NOMO-1 treated with DMSO at 0.1 percent for 48 hours (cell line): ENCODE data around the gene AUTS2.

Experiments
- DNase-seq: peaks from one replicate; lab custom pipeline; 2025; ENCODE audit not compliant: unreplicated experiment; lab: John Stamatoyannopoulos, UW

Gene AUTS2

GRCh38 chr7:70044981-70045380 is 446.7 kb downstream of the AUTS2 start:
- no peak for DNase-seq

GRCh38 chr7:70047384-70047783 is 449.1 kb downstream of the AUTS2 start:
- DNase-seq = no peak

GRCh38 chr7:70047891-70048448 is 449.7 kb downstream of the AUTS2 start:
- DNase-seq = no peak

- DNase-seq = no peak
Observed at GRCh38 chr7:70051726-70052125, 453.5 kb downstream of the AUTS2 start.

- DNase-seq = no peak
Observed at GRCh38 chr7:70052691-70053090, 454.4 kb downstream of the AUTS2 start.

GRCh38 chr7:70053421-70053820 is 455.1 kb downstream of the AUTS2 start:
- DNase-seq = no peak

GRCh38 chr7:70053989-70054388 is 455.7 kb downstream of the AUTS2 start:
- DNase-seq = no peak

- no peak for DNase-seq
Observed at GRCh38 chr7:70056363-70056762, 458.1 kb downstream of the AUTS2 start.

- DNase-seq = no peak
Observed at GRCh38 chr7:70060298-70061068, 462.2 kb downstream of the AUTS2 start.

- DNase-seq = no peak
Observed at GRCh38 chr7:70063371-70063770, 465.1 kb downstream of the AUTS2 start.

GRCh38 chr7:70063927-70064326 is 465.7 kb downstream of the AUTS2 start:
- DNase-seq = no peak

GRCh38 chr7:70066844-70067243 is 468.6 kb downstream of the AUTS2 start:
- no peak for DNase-seq

GRCh38 chr7:70068531-70068930 is 470.3 kb downstream of the AUTS2 start:
- no peak for DNase-seq

- DNase-seq = no peak
Observed at GRCh38 chr7:70069977-70070376, 471.7 kb downstream of the AUTS2 start.

- DNase-seq = no peak
Observed at GRCh38 chr7:70071766-70072165, 473.5 kb downstream of the AUTS2 start.

- DNase-seq = no peak
Observed at GRCh38 chr7:70072220-70072619, 473.9 kb downstream of the AUTS2 start.

GRCh38 chr7:70076325-70076724 is 478.1 kb downstream of the AUTS2 start:
- no peak for DNase-seq

- no peak for DNase-seq
Observed at GRCh38 chr7:70082099-70082611, 483.9 kb downstream of the AUTS2 start.

- DNase-seq = no peak
Observed at GRCh38 chr7:70091362-70091761, 493.1 kb downstream of the AUTS2 start.

GRCh38 chr7:70092314-70093204 is 494.3 kb downstream of the AUTS2 start:
- DNase-seq = no peak

GRCh38 chr7:70093205-70093904 is 495.1 kb downstream of the AUTS2 start:
- DNase-seq = no peak
